GM23248 (cell line): Measurements from ENCODE around the gene ADAMTS18.

ENCODE experiments used
- EZH2 ChIP-seq: fragments of 200-600 bp; sonication (generic); IDR thresholded peaks from 2 replicates; pipeline ENCODE4 v1.6.1; 2018; ENCODE audit warnings: antibody characterized with exemption, mild to moderate bottlenecking; ENCODE audit not compliant: insufficient read depth, poor library complexity, severe bottlenecking
- EZH2phosphoT487 ChIP-seq: fragments of 200-600 bp; sonication (generic); IDR thresholded peaks from 2 replicates; pipeline ENCODE4 v1.6.1; 2018; ENCODE audit warnings: antibody characterized with exemption, moderate library complexity, mild to moderate bottlenecking, low read depth; ENCODE audit not compliant: insufficient read depth

DNA sequence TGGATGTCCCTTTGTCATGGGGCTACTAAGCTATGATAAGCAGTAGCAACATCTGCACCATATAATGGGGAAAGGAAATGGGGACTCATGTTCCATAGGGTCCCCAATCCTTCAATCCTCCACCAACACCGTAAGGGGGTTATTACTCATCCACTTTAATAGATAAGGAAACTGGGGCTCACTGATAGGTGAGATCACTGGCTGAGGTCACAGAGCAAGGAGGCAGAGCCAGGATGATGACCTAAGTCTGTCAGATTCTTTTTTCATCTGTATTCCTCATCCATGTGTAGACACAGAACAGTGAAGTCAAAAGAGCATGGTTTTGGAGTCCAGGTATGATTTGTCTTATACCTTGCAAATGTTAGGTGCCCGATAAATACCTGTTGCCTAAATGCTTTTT lies 10.5 kb upstream of the ADAMTS18 start:
- TF ChIP-seq EZH2 (no peak), EZH2phosphoT487 (no peak)
